HG03432 (cell line): ENCODE measurements around the gene ONECUT3.
A peak's percentile ranks its signal among the peaks of the same experiment; 100 is the strongest.
"Not testable (repeated sequence)": the region's sequence is repeated elsewhere in the genome, so short reads cannot be mapped to it uniquely, and the experiment has no call there.

ENCODE experiments used
- ATAC-seq: cut with Tn5 transposase; IDR thresholded peaks from one replicate; pipeline ENCODE4 v1.9.1; 2021; ENCODE audit warnings: mild to moderate bottlenecking, moderate library complexity; ENCODE audit not compliant: unreplicated experiment

The ONECUT3 gene

DNA sequence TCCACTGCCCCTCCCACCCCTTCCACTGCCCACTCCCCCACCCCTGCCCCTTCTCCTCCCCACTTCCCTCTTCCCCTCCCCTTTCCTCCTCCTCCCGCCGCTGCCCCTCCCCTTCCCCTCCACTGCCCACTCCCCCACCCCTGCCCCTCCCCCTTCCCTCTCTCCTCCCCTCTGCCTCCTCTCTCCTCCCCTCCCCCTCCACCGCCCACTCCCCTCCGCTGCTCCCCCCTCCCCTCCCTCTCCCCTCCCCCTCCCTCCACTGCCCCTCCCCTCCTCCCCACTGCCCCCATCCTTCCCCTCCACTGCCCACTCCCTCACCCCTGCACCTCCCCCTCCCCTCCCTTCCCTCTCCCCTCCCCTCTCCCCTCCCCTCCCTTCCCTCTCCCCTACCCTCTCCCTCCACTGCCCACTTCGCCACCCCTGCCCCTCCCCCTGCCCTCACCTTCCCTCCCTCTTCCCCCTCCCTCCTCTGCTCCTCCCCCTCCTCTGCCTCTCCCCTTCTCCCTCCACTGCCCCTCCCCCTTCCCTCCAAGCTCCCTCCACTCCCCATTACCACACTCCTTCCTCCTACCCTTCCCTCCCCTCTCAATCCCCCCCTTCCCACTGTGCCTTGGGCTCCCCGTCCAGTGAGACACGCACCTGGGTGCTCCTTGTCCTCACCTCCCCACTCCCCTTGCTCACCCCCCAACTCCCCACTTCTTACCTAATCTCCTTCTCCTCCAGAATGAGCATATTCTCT, 36.9 kb downstream of the ONECUT3 start:
- ATAC-seq = no peak

GRCh38 chr19:1791879-1792278, 38.6 kb downstream of the ONECUT3 start:
- no peak for ATAC-seq

GRCh38 chr19:1794424-1795172, 41.3 kb downstream of the ONECUT3 start:
- ATAC-seq = no peak

- ATAC-seq = no peak
Measured at GRCh38 chr19:1796395-1797142, 43.3 kb downstream of the ONECUT3 start.

DNA sequence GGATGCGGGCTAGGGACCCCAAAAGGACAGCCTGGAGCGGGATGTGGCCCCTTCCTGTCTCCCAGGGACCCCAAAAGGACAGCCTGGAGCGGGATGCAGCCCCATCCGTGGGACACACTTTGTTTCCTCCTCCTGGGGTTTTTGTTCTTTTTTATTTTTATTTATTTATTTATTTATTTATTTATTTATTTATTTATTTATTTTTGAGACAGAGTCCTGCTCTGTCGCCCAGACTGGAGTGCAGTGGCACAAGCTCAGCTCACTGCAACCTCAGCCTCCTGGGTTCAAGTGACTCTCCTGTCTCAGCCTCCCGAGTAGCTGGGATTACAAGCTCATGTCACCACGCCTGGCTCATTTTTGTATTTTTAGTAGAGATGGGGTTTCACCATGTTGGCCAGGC, 44.0 kb downstream of the ONECUT3 start:
- ATAC-seq = not testable (repeated sequence)

DNA sequence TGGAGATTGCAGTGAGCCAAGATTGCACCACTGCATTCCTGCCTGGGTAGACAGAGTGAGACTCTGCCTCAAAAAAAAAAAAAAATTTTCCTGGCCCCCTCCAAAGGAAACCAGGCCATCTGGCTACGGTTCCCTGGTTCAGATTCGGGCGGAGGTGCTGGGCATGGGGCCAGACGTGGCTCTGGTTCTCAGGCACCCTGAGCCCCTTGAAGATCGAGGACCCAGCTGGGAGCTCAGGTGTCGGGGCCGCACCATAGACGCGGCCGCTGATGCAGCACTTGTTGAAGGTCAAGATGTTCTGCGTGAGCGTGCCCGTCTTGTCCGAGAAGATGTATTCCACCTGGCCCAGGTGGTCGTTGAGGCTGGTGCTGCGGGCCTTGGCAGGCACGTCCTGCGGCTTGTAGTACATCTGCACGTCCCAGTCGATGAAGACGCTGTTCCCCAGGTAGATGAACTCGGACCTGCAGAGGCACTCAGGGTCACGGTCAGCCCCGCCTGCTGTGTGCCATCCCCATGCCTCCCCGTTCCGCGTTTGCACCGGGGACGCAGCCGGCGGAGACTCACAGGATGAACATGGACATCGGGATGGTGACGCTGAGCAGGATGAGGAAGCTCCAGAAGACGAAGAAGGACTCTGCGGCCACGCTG, 46.5 kb downstream of the ONECUT3 start:
- no peak for ATAC-seq

GRCh38 chr19:1804858-1805257, 51.6 kb downstream of the ONECUT3 start:
- ATAC-seq = no peak

DNA sequence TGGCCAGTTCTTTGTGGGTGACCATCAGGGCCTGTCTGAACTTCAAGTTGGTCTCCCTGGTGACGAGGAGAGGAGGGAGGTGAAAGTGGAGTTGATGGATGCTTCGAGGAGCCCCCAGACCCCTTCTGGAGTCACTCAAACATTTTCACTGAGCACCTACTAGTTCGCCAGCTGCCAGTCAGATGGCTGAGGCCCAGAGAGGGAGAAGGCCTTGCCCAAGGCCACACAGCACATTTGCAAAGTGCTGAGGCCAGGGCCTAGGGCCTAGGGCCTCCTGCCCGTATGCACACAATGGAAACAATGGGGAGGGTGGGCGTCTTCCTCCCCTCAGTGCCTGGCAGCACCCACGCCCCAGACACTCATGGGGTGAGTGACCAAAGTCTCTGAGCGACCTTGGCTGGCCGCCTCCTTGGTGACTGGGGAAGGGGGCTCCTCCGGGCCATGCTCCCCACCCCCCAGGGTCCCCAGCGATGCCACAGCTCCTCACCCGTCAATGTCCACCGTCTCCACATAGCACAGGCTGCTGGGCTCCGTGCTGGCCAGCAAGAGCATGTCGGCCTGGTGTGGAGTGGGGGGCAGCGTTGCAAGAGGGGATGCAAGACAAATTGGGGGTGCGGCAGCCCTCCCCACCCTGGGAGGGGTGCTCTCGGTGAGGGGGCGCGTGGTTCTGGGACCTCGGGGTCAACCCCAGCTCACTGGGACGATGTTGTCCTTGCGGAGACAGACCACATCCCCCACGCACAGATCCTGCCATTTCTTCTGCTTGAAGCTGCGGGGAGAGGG, 52.3 kb downstream of the ONECUT3 start:
- no peak for ATAC-seq

DNA sequence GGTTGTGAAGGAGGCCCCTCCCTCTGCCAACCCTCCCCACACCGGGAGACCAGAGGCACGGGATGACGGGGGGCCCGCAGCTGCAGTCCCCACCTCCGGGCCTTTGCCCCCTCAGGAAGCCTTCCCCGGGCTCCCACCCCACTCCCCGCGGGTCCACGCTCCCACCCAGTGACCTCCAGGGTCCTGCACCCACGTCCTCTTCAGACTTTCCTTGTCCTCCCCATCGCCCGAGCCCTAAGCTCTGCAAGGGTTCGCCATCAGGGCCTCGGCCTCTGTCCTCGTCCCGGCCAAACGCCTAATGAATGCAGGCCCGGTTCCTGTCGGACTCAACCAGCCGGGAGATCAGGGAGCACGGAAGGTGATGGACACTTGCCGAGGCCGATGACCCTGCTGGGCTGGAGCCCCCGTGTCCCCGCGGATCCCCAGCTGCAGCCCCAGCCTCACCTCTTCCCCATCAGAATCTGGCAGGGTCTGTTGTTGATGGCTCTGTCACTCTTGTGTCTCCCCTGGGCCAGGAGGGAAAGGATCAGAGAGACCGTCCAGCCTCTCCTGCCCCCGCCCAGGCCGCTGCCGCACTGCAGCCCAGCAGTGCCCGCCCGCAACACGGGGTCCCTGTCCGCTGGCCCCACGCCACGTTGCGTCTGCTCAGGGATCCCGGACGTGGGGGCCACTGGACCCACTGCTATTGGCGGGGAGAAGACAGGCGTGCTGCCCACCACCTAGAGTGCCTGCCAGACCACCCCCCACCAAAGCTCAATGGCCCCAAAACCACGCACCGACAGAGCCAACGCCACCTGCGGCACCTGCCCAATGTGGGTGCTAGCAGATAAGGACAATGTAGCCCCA, 53.1 kb downstream of the ONECUT3 start:
- ATAC-seq = no peak

GRCh38 chr19:1807030-1807694, 53.9 kb downstream of the ONECUT3 start:
- ATAC-seq = no peak

DNA sequence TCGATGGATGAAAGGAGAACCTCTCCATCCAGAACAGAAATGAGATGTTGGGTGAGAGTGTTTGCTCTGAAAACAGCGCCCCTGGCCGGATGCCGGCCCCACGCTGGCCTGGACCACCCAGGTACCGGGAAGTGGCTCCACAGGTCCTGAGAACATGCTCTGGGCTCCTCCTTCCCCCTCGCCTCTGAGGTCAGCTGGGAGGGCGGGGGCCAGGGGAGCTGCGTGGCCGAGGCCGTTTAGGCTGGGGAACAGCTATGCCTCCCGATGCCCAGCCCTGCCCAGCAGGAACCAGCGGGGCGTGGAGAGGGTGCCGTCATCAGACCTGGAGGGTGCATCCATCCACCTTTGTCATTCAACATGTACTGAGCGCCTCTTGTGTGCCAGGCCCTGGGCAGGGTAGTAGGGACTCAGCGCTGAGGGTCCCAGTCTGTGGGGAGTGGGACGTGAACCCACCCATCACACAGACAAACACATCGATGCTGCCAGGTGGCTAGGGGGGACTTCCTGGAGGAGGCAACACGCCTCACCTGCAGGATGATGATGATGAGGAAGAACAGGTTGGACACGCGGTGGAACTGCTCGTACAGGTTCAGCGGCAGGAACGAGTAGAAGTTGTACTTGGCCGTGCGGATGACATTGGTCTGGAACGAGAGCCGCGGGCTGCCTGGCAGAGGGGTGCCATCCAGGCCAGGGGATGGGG, 54.5 kb downstream of the ONECUT3 start:
- ATAC-seq = no peak

GRCh38 chr19:1808395-1808731, 55.1 kb downstream of the ONECUT3 start:
- no peak for ATAC-seq

GRCh38 chr19:1809678-1810077, 56.4 kb downstream of the ONECUT3 start:
- ATAC-seq = no peak

DNA sequence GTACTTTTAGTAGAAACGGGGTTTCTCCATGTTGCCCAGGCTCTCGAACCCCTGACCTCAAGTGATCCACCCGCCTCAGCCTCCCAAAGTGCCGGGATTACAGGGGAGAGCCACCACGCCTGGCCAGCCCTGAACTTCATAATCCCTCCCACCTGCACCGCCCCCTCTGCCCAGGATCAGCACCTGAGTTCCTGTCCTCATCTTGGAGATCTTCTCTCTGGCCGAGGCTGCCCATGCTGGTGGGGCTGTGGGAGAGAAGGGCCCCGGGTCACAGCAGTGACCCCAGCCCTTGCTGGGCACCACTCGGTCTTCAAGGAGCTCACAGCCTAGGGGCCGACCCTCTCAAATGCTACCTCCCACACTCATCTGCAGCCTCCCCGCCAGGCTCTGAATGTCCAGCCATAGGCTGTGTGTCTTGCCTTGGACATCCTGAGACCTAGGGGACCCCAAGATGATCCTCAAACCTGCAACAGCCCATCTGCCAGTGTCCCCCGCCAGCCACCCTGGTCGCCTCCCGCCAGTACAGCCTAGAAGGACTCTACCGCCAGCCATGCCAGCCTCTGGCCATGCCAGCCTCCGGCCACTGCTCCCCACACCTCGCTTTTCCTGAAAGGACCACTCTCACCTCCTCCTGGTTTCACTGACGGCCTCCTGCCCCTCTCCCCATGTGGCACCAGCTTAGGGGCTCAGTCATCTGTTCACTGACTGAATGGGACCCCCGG, 57.3 kb downstream of the ONECUT3 start:
- no peak for ATAC-seq

DNA sequence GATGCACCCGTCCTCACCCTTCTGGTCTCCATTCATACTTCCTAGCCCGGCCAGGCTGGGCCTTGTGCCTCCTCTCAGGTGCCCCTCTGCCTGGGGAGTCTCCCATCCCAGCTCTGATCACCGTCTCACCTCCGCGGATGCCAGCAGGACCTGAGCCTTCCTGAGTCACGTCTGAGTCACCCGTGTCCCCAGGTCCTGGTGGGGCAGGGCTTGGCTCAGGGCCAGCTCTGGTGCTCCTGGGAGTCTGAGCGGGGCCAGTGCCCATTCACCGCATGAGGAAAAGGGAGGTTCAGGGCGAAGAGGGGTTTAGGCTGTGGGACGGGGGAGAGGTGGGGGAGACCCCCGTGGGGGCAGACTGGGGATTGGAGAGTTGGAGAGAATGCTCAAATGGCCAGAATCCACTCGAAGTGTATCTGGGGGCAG, 58.2 kb downstream of the ONECUT3 start:
- no peak for ATAC-seq

- ATAC-seq = peak; percentile 4
Measured at GRCh38 chr19:1811942-1812425, 58.7 kb downstream of the ONECUT3 start, which contains the start of gene ATP8B3. TSS of gene ATP8B3 (minus strand) at chr19:1812276. CDS start at chr19:1811736, 540 bp downstream.

GRCh38 chr19:1812426-1813191, 59.3 kb downstream of the ONECUT3 start:
- peak; percentile 83 for ATAC-seq
